Chondrocyte (in vitro differentiated cells): ENCODE results near the gene MBNL1. TPM values are rescaled to one million over a fixed set of nuclear protein-coding genes. Genes with fewer than 3 reads are reported as not detected.
A peak's percentile ranks its signal among the peaks of the same experiment; 100 is the strongest.
"Not testable (repeated sequence)": the region's sequence is repeated elsewhere in the genome, so short reads cannot be mapped to it uniquely, and the experiment has no call there.

Experiments
- DNase-seq: peaks from one replicate; pipeline ENCODE4 v3.0.0; 2021; ENCODE audit warnings: mixed read lengths, low spot score
- H3K27ac Mint-ChIP-seq: one replicate; pipeline ENCODE4 v1.8.0; 2021; ENCODE audit warnings: mild to moderate bottlenecking, moderate library complexity, mixed read lengths; ENCODE audit not compliant: unreplicated experiment
- H3K27me3 Mint-ChIP-seq: 2 replicates; pipeline ENCODE4 v1.8.0; 2021; ENCODE audit warnings: low read depth, mixed read lengths
- H3K36me3 Mint-ChIP-seq: 2 replicates; pipeline ENCODE4 v1.8.0; 2021; ENCODE audit warnings: low read depth, mixed read lengths
- H3K4me1 Mint-ChIP-seq: 2 replicates; pipeline ENCODE4 v1.8.0; 2021; ENCODE audit warnings: low read depth, mild to moderate bottlenecking, mixed read lengths
- H3K4me3 Mint-ChIP-seq: one replicate; pipeline ENCODE4 v1.8.0; 2021; ENCODE audit warnings: mild to moderate bottlenecking, moderate library complexity, mixed read lengths; ENCODE audit not compliant: unreplicated experiment
- H3K9me3 Mint-ChIP-seq: 2 replicates; pipeline ENCODE4 v1.8.0; 2021; ENCODE audit warnings: low read depth, mixed read lengths
- total RNA-seq: library from RNA; stranded (reverse); gene quantifications from 3 replicates; pipeline ENCODE4 v1.2.1, GENCODE V29; 2021
- TF ChIP-seq, protein P1 (sequence below): fragments of 200-600 bp; sonication (generic); IDR thresholded peaks from 2 replicates; pipeline ENCODE4 v1.5.0; 2021; ENCODE audit warnings: antibody characterized with exemption, mild to moderate bottlenecking, moderate library complexity

MBNL1 gene
- total RNA-seq, 1 donor from 2014 or later = 166 TPM

DNA sequence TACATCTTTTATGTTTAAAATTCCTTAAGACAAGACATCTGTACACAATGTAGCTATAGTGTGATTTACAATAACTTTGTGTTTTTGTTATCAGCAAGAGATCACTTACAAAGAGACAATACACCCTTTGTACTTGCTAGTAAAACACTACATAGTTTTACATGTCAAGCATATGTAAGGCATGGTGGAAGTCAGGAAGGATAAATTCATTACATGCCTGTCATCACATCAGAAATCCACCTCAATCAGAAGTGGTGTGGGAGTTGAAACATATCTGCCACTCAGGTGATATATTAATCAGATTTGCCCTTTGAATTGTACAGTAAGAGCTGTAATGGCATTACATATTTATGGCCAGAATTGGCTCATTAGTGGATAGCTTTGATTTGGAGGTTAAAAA is 95.5 kb downstream of the MBNL1 start:
- Mint-ChIP-seq H3K27ac (peak overlapping the region; percentile 67), H3K4me3 (no peak overlapping the region), H3K4me1 (peaks cover 73% of the 10 kb centered on the region), H3K9me3 (peaks cover 5% of the 10 kb centered on the region), H3K27me3 (no peaks in the 10 kb centered on the region), H3K36me3 (peaks cover 8% of the 10 kb centered on the region)
- TF ChIP-seq, protein P1, sequence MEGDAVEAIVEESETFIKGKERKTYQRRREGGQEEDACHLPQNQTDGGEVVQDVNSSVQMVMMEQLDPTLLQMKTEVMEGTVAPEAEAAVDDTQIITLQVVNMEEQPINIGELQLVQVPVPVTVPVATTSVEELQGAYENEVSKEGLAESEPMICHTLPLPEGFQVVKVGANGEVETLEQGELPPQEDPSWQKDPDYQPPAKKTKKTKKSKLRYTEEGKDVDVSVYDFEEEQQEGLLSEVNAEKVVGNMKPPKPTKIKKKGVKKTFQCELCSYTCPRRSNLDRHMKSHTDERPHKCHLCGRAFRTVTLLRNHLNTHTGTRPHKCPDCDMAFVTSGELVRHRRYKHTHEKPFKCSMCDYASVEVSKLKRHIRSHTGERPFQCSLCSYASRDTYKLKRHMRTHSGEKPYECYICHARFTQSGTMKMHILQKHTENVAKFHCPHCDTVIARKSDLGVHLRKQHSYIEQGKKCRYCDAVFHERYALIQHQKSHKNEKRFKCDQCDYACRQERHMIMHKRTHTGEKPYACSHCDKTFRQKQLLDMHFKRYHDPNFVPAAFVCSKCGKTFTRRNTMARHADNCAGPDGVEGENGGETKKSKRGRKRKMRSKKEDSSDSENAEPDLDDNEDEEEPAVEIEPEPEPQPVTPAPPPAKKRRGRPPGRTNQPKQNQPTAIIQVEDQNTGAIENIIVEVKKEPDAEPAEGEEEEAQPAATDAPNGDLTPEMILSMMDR = no peak
- no peak for DNase-seq

DNA sequence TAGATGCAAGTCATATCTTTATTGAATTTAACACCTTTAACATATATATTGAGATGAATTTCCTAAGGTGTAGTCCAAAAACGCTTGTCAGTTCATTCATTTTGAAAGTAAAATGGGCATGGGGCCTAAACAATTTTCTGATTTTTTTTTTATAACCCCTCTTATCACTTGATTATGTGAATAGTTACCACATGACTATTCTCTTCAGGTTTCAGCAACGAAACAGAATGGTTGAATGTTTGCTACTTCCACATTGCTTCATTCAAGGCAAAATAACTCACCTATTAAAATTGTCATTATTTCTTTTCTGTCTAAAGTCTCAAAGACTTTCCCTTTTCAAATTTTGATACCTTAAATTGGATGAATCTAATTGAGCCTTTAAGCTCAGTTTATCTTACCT is 96.4 kb downstream of the MBNL1 start:
- Mint-ChIP-seq H3K4me1 (peaks cover 73% of the 10 kb centered on the region), H3K36me3 (peaks cover 8% of the 10 kb centered on the region), H3K9me3 (peaks cover 5% of the 10 kb centered on the region), H3K27me3 (no peaks in the 10 kb centered on the region), H3K27ac (no peak overlapping the region), H3K4me3 (no peak overlapping the region)
- no peak for DNase-seq
- TF ChIP-seq, protein P1 = no peak

GRCh38 chr3:152365766-152366593 is 97.3 kb downstream of the MBNL1 start:
- Mint-ChIP-seq H3K27me3 (no peaks in the 10 kb centered on the region), H3K36me3 (peaks cover 8% of the 10 kb centered on the region), H3K9me3 (peaks cover 5% of the 10 kb centered on the region), H3K4me3 (no peak overlapping the region), H3K4me1 (peaks cover 78% of the 10 kb centered on the region), H3K27ac (no peak overlapping the region)
- TF ChIP-seq, protein P1 = no peak
- DNase-seq = no peak

DNA sequence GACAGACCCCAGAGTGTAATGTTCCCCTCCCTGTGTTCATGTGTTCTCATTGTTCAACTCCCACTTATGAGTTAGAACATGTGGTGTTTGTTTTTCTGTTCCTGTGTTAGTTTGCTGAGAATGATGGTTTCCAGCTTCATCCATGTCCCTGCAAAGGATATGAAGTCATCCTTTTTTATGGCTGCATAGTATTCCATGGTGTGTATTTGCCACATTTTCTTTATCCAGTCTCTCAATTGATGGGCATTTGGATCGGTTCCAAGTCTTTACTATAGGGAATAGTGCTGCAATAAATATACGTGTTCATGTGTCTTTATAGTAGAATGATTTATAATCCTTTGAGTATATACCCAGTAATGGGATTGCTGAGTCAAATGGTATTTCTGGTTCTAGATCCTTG is 98.5 kb downstream of the MBNL1 start:
- peaks cover 76% of the 10 kb centered on the region for H3K4me1 Mint-ChIP-seq
- H3K27me3 Mint-ChIP-seq, DNase-seq, H3K36me3 Mint-ChIP-seq, H3K9me3 Mint-ChIP-seq, H3K27ac Mint-ChIP-seq, H3K4me3 Mint-ChIP-seq: not testable (repeated sequence)

- H3K4me3 Mint-ChIP-seq, H3K9me3 Mint-ChIP-seq, H3K36me3 Mint-ChIP-seq, DNase-seq, H3K27me3 Mint-ChIP-seq: not testable (repeated sequence)
- Mint-ChIP-seq H3K4me1 (peaks cover 86% of the 10 kb centered on the region), H3K27ac (peak overlapping the region; percentile 2)
Observed at GRCh38 chr3:152372633-152373032, 103.9 kb downstream of the MBNL1 start.

GRCh38 chr3:152373379-152373778 is 104.7 kb downstream of the MBNL1 start:
- no peak overlapping the region for H3K4me3 Mint-ChIP-seq
- no peak for DNase-seq
- H3K4me1 Mint-ChIP-seq = peaks cover 83% of the 10 kb centered on the region
- no peaks in the 10 kb centered on the region for H3K27me3 Mint-ChIP-seq
- peak overlapping the region; percentile 56 for H3K27ac Mint-ChIP-seq
- H3K9me3 Mint-ChIP-seq = no peaks in the 10 kb centered on the region
- TF ChIP-seq, protein P1 = no peak
- H3K36me3 Mint-ChIP-seq = no peaks in the 10 kb centered on the region
